NCI-H510A treated with DMSO at 0.1 percent for 48 hours (cell line): ENCODE results near the gene SHOX.
"Not testable (repeated sequence)": the region's sequence is repeated elsewhere in the genome, so short reads cannot be mapped to it uniquely, and the experiment has no call there.

Experiments used
- DNase-seq: peaks from one replicate; lab custom pipeline; 2025; lab: John Stamatoyannopoulos, UW

SHOX gene

GRCh38 chrX:630612-631496, at the start of gene SHOX:
Gene SHOX (plus strand): TSS chrX:630791. CDS start chrX:630898, 107 bp downstream.
- DNase-seq = no peak

GRCh38 chrX:581066-581465, 49.5 kb upstream of the SHOX start:
- DNase-seq = no peak

- DNase-seq = no peak
Observed at GRCh38 chrX:581720-582298, 48.8 kb upstream of the SHOX start.

GRCh38 chrX:584572-584971, 46.0 kb upstream of the SHOX start:
- DNase-seq = no peak

GRCh38 chrX:585115-585808, 45.3 kb upstream of the SHOX start:
- no peak for DNase-seq

GRCh38 chrX:586351-586750, 44.2 kb upstream of the SHOX start:
- no peak for DNase-seq

GRCh38 chrX:589261-589660, 41.3 kb upstream of the SHOX start:
- not testable (repeated sequence) for DNase-seq

- no peak for DNase-seq
Observed at GRCh38 chrX:590693-591404, 39.7 kb upstream of the SHOX start.

GRCh38 chrX:599837-600715, 30.5 kb upstream of the SHOX start:
- no peak for DNase-seq

GRCh38 chrX:603029-603428, 27.6 kb upstream of the SHOX start:
- not testable (repeated sequence) for DNase-seq

GRCh38 chrX:604616-605015, 26.0 kb upstream of the SHOX start:
- not testable (repeated sequence) for DNase-seq

GRCh38 chrX:608088-608487, 22.5 kb upstream of the SHOX start:
- not testable (repeated sequence) for DNase-seq

- DNase-seq = no peak
Observed at GRCh38 chrX:614136-614535, 16.5 kb upstream of the SHOX start.

- DNase-seq = no peak
Observed at GRCh38 chrX:617401-617800, 13.2 kb upstream of the SHOX start.

GRCh38 chrX:617891-618290, 12.7 kb upstream of the SHOX start:
- DNase-seq = no peak

- DNase-seq = not testable (repeated sequence)
Observed at GRCh38 chrX:618304-618703, 12.3 kb upstream of the SHOX start.

- no peak for DNase-seq
Observed at GRCh38 chrX:618761-619450, 11.7 kb upstream of the SHOX start.

GRCh38 chrX:619451-619811, 11.2 kb upstream of the SHOX start:
- no peak for DNase-seq

- no peak for DNase-seq
Observed at GRCh38 chrX:619812-620531, 10.6 kb upstream of the SHOX start.
